ENCODE data around the gene PTBP3. TPM values are rescaled to one million over a fixed set of nuclear protein-coding genes. Genes with fewer than 3 reads are reported as not detected.

The PTBP3 gene
- total RNA-seq, 1 donor from 2014 or later: 19.3 TPM

DNA sequence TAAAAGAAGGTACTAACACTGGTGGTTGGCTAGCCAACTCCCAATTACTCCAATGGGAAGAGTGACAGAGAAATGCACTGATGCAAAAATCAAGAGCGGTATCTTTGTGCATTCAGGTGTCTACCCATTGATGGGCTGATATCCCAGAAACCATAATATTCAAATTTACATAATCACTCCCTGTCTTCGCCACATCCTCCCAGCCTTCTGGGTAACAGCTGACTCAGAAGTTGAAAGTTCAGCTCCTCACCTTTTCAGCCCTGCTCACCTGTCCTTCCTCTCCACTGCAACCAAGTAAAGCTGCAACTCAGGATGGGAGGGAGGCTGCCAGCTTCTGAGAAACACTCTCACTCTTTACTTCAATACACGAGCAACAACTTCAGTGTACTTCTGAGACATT, 165.2 kb downstream of the PTBP3 start:
- no peaks in the 10 kb centered on the region for H3K36me3 ChIP-seq (ENCODE audit: control insufficient read depth in 3 of 3, insufficient read depth in 3 of 3, low read length in 3 of 3)
- no peak overlapping the region for H3K4me3 ChIP-seq (ENCODE audit: low read length in 3 of 3)
- H3K27ac ChIP-seq (ENCODE audit: low read depth, low read length): no peak overlapping the region
- no peaks in the 10 kb centered on the region for H3K27me3 ChIP-seq (ENCODE audit: control insufficient read depth in 3 of 3, insufficient read depth in 3 of 3, low read length in 3 of 3)
- H3K4me1 ChIP-seq (ENCODE audit: control insufficient read depth in 3 of 3, insufficient read depth in 3 of 3, low read length in 3 of 3): peaks cover 0 to 5% (median 0%) of the 10 kb centered on the region in 3 donors
- H3K9me3 ChIP-seq (ENCODE audit: control insufficient read depth in 3 of 3, low read length in 3 of 3): no peaks in the 10 kb centered on the region
- H3K9ac ChIP-seq (ENCODE audit: low read depth in 1 of 3, low read length in 3 of 3): no peak overlapping the region

Small RNA genes within 50 kb of the gene (small RNA-seq; reads per million reads assigned to genes)
- gene RF00019: not detected
- not detected for gene RN7SL430P
- gene RN7SL57P: not detected
- gene RNA5SP295: not detected

Other genes with a start within 250 kb of the PTBP3 start
- 22.4 TPM for gene SUSD1, start 158.3 kb downstream of the PTBP3 start, total RNA-seq
- gene HSDL2, start 46.5 kb upstream of the PTBP3 start, total RNA-seq: 40.7 TPM
- gene KIAA1958, start 153.2 kb upstream of the PTBP3 start, total RNA-seq: 3.7 TPM